ENCODE data around the gene RCCD1.

The RCCD1 gene

GRCh38 chr15:90913398-90913944, 41.2 kb upstream of the RCCD1 start:
- H3K4me3 ChIP-seq (ENCODE audit: low read depth, low read length) = no peak overlapping the region
- H3K27me3 ChIP-seq (ENCODE audit: insufficient read depth, low read depth, severe bottlenecking) = no peaks in the 10 kb centered on the region
- TF ChIP-seq CTCF (IDR thresholded peaks at IDR 0.05; ENCODE audit: low read depth, low read length) = no peak
- no peak for DNase-seq
- H3K27ac ChIP-seq = no peak overlapping the region
- no peaks in the 10 kb centered on the region for H3K9me3 ChIP-seq (ENCODE audit: severe bottlenecking)
- no peaks in the 10 kb centered on the region for H3K36me3 ChIP-seq

DNA sequence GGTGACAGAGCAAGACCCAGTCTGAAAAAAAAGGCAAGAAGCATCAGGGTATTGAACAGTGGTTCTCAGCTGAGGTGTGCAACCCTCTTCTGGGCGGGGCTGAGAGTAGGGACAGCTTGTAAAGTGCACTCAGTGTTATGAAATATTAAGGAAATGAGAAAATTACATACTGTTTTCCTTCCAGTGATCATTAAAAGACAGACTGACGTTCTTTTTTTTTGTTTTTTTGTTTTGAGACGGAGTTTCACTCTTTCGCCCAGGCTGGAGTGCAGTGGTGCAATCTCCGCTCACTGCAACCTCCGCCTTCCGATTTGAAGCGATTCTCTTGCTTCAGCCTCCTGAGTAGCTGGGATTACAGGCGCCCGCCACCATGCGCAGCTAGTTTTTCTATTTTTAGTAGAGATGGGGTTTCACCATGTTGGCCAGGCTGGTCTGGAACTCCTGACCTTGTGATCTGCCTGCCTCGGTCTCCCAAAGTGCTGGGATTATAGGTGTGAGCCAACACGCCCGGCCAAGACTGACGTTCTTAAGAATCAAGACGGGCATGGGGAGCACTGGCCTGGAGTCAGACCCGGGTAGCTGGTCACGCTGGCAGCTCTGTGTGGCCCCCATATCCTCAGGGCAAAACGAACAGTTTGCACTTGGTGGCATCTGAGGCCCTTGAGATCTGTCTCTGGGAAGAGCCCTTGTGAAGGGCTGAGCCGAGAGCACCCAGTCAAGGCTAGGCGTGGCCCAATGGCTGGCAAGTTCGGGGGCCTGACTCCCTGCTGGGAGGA, 40.2 kb upstream of the RCCD1 start:
- no peaks in the 10 kb centered on the region; the same call in 1 of the 2 replicates for H3K36me3 ChIP-seq
- no peak overlapping the region for H3K27ac ChIP-seq
- DNase-seq = no peak
- no peak for TF ChIP-seq CTCF (IDR thresholded peaks at IDR 0.05; ENCODE audit: low read depth, low read length)
- H3K4me3 ChIP-seq (ENCODE audit: low read depth, low read length) = no peak overlapping the region
- no peaks in the 10 kb centered on the region for H3K9me3 ChIP-seq (ENCODE audit: severe bottlenecking)
- H3K27me3 ChIP-seq (ENCODE audit: insufficient read depth, low read depth, severe bottlenecking) = no peaks in the 10 kb centered on the region

- no peak for DNase-seq
- Histone ChIP-seq H3K4me3 (ENCODE audit: low read depth, low read length) (no peak overlapping the region), H3K36me3 (no peaks in the 10 kb centered on the region; the same call in 1 of the 2 replicates)
Observed at GRCh38 chr15:90915216-90915807, 39.4 kb upstream of the RCCD1 start.

GRCh38 chr15:90915808-90916440, 38.8 kb upstream of the RCCD1 start:
- no peak overlapping the region for H3K27ac ChIP-seq
- H3K27me3 ChIP-seq (ENCODE audit: insufficient read depth, low read depth, severe bottlenecking) = no peaks in the 10 kb centered on the region
- DNase-seq = no peak
- no peaks in the 10 kb centered on the region for H3K9me3 ChIP-seq (ENCODE audit: severe bottlenecking)
- no peaks in the 10 kb centered on the region; the same call in 1 of the 2 replicates for H3K36me3 ChIP-seq
- no peak overlapping the region for H3K4me3 ChIP-seq (ENCODE audit: low read depth, low read length)
- no peak for TF ChIP-seq CTCF (IDR thresholded peaks at IDR 0.05; ENCODE audit: low read depth, low read length)

More at GRCh38 chr15:90915216-90915807, 39.4 kb upstream of the RCCD1 start:
- Histone ChIP-seq H3K27me3 (ENCODE audit: insufficient read depth, low read depth, severe bottlenecking) (no peaks in the 10 kb centered on the region), H3K27ac (no peak overlapping the region), H3K9me3 (ENCODE audit: severe bottlenecking) (no peaks in the 10 kb centered on the region)
- no peak for TF ChIP-seq CTCF (IDR thresholded peaks at IDR 0.05; ENCODE audit: low read depth, low read length)

DNA sequence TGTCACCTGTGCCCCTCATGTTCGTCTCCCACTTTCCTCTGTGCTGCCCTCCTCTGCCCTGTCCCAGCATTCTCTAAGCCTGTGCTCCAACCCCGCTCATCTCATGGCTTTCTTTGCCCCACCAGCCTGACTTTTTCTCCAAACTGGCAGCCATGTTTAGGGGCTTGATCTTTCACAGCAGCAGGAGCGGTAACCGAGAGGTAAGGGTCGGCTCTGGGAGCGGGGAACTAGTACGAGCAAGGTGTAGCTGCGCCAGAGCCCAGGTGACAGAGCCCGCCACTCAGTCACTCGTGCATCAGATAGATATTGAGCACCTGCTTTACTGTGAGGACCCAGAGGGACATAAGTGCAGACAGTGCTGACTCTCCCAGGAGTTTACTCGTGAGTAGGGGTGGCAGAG, 38.2 kb upstream of the RCCD1 start:
- no peaks in the 10 kb centered on the region; the same call in 1 of the 2 replicates for H3K36me3 ChIP-seq
- no peak overlapping the region for H3K27ac ChIP-seq
- H3K27me3 ChIP-seq (ENCODE audit: insufficient read depth, low read depth, severe bottlenecking) = no peaks in the 10 kb centered on the region
- TF ChIP-seq CTCF (IDR thresholded peaks at IDR 0.05; ENCODE audit: low read depth, low read length) = no peak
- no peaks in the 10 kb centered on the region for H3K9me3 ChIP-seq (ENCODE audit: severe bottlenecking)
- no peak overlapping the region for H3K4me3 ChIP-seq (ENCODE audit: low read depth, low read length)
- DNase-seq = no peak

Data from WERI-Rb-1 (cell line).